ENCODE data around the gene SLC16A5.

DNA sequence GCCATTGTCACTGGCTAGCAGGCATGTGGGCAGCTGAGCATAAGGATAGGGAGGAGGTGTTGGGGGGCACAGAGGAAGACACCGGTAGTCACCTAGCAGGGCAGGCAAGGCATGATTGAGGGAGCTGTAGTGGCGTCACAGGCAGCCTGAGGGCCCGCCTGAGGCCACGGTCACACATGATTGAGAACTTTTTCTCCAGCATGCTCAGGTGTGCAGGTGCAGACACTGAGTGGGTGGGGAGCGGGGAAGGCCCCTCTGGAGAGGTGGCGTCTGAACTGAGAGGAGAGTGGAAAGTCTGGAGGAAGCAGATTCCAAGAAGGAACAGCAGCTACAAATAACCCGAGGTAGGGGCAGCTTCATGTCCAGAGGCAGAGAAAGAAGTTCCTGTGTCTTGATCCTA is 11.1 kb downstream of the SLC16A5 start:
- TF ChIP-seq, protein P1, sequence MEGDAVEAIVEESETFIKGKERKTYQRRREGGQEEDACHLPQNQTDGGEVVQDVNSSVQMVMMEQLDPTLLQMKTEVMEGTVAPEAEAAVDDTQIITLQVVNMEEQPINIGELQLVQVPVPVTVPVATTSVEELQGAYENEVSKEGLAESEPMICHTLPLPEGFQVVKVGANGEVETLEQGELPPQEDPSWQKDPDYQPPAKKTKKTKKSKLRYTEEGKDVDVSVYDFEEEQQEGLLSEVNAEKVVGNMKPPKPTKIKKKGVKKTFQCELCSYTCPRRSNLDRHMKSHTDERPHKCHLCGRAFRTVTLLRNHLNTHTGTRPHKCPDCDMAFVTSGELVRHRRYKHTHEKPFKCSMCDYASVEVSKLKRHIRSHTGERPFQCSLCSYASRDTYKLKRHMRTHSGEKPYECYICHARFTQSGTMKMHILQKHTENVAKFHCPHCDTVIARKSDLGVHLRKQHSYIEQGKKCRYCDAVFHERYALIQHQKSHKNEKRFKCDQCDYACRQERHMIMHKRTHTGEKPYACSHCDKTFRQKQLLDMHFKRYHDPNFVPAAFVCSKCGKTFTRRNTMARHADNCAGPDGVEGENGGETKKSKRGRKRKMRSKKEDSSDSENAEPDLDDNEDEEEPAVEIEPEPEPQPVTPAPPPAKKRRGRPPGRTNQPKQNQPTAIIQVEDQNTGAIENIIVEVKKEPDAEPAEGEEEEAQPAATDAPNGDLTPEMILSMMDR (IDR thresholded peaks at IDR 0.05), result no peak
- TF ChIP-seq POLR2A (IDR thresholded peaks at IDR 0.05) (no peak), POLR2AphosphoS5 (IDR thresholded peaks at IDR 0.05) (no peak)
